H1 (cell line): ENCODE measurements around the gene ABHD1. TPM values are rescaled to one million over a fixed set of nuclear protein-coding genes. Genes with fewer than 3 reads are reported as not detected.

ENCODE experiments used
- CTCF ChIA-PET: fragments of 300-600 bp; sonication (Branson Sonifier 250); formaldehyde crosslinking; loops from one replicate; lab custom pipeline; 2021; ENCODE audit not compliant: partially characterized antibody; lab: Charles Lee
- POLR2A ChIA-PET: fragments of 300-600 bp; sonication (Branson Sonifier 250); formaldehyde crosslinking; loops from one replicate; lab custom pipeline; 2021; ENCODE audit warnings: inconsistent platforms; ENCODE audit not compliant: partially characterized antibody; lab: Charles Lee
- DNase-seq, 2 experiments: peaks; one replicate each; pipeline versions ENCODE4 v3.0.0 to v3.0.0-alpha.2; 2010 to 2022; ENCODE audit warnings: low spot score in 2 of 2, low read depth in 1 of 2, mixed read lengths in 1 of 2
- FAIRE-seq: peaks from 2 replicates; lab custom pipeline; 2011; peaks lifted over from hg19 to GRCh38; lab: Jason Lieb, UNC
- H2AFZ ChIP-seq: 2 replicates; pipeline ENCODE4 v1.8.1; 2012; ENCODE audit warnings: low read length, inconsistent platforms
- H2AK5ac ChIP-seq: 2 replicates; pipeline ENCODE4 v1.6.1; 2013; ENCODE audit warnings: low read depth, low read length
- H2BK120ac ChIP-seq: replicated peaks from 2 replicates; pipeline ENCODE3; 2013; ENCODE audit warnings: low read depth, low read length, inconsistent platforms
- H2BK12ac ChIP-seq: 2 replicates; pipeline ENCODE4 v1.6.1; 2013; ENCODE audit warnings: low read depth, low read length
- H2BK15ac ChIP-seq: 2 replicates; pipeline ENCODE4 v1.6.1; 2013; ENCODE audit warnings: low read length
- H2BK20ac ChIP-seq: 2 replicates; pipeline ENCODE4 v1.6.1; 2013; ENCODE audit warnings: low read length
- H2BK5ac ChIP-seq: 2 replicates; pipeline ENCODE4 v1.6.1; 2013; ENCODE audit warnings: low read depth, low read length
- H3K14ac ChIP-seq: 2 replicates; pipeline ENCODE4 v1.6.1; 2013; ENCODE audit warnings: inconsistent platforms; ENCODE audit not compliant: insufficient read length
- H3K18ac ChIP-seq: 2 replicates; pipeline ENCODE4 v1.6.1; 2013; ENCODE audit warnings: low read length; ENCODE audit errors: extremely low read depth
- H3K23ac ChIP-seq: 2 replicates; pipeline ENCODE4 v1.6.1; 2013; ENCODE audit warnings: inconsistent platforms; ENCODE audit not compliant: insufficient read length
- H3K23me2 ChIP-seq: 2 replicates; pipeline ENCODE4 v1.6.1; 2013; ENCODE audit warnings: low read depth, low read length
- H3K27ac ChIP-seq: 2 replicates; pipeline ENCODE4 v1.6.1; 2011; ENCODE audit warnings: low read depth, low read length, inconsistent platforms
- H3K27me3 ChIP-seq, 4 experiments: replicated peaks in 1 of 4; 1 replicate in 1 of 4; 2 replicates in 3 of 4; pipeline versions ENCODE4 v1.6.1 to v1.8.1; 2011 to 2013; ENCODE audit warnings: low read length in 3 of 4, mild to moderate bottlenecking in 3 of 4, inconsistent platforms in 2 of 4, mixed read lengths in 2 of 4, moderate library complexity in 1 of 4; ENCODE audit not compliant: control insufficient read depth in 3 of 4, insufficient read depth in 3 of 4; ENCODE audit errors: extremely low read depth in 1 of 4
- H3K36me3 ChIP-seq, 4 experiments: 2 replicates each; pipeline versions ENCODE4 v1.6.1 to v1.8.1; 2011 to 2013; ENCODE audit warnings: mild to moderate bottlenecking in 4 of 4, low read length in 3 of 4, moderate library complexity in 2 of 4, control low read depth in 1 of 4, inconsistent platforms in 1 of 4; ENCODE audit not compliant: insufficient read depth in 4 of 4, control insufficient read depth in 2 of 4
- H3K4ac ChIP-seq: replicated peaks from 2 replicates; pipeline ENCODE3; 2013; ENCODE audit warnings: low read length, low read depth, mixed read lengths, inconsistent platforms; ENCODE audit not compliant: insufficient read length
- H3K4me1 ChIP-seq, 4 experiments: replicated peaks in 1 of 4; 1 replicate in 1 of 4; 2 replicates in 3 of 4; pipeline versions ENCODE4 v1.6.1 to v1.8.1; 2011 to 2013; ENCODE audit warnings: low read length in 3 of 4, inconsistent platforms in 2 of 4, mixed read lengths in 1 of 4; ENCODE audit not compliant: insufficient read depth in 4 of 4, control insufficient read depth in 3 of 4
- H3K4me2 ChIP-seq, 2 experiments: 2 replicates each; pipeline versions ENCODE4 v1.6.1 to v1.8.1; 2011 to 2013; ENCODE audit warnings: low read depth in 2 of 2, low read length in 2 of 2, control low read depth in 1 of 2, inconsistent platforms in 1 of 2, mild to moderate bottlenecking in 1 of 2; ENCODE audit not compliant: insufficient read depth in 1 of 2
- H3K4me3 ChIP-seq, 4 experiments: fragments of 200-600, 300-600 bp in 1 of 4; sonication (generic), shearing (Covaris generic), sonication (Bioruptor Twin) in 1 of 4; 2 replicates each; pipeline versions ENCODE4 v1.5.1 to v1.8.1; 2011 to 2016; ENCODE audit warnings: low read length in 4 of 4, low read depth in 3 of 4, control low read depth in 2 of 4, inconsistent platforms in 2 of 4, mild to moderate bottlenecking in 2 of 4, mixed read lengths in 1 of 4, moderate library complexity in 1 of 4; ENCODE audit not compliant: insufficient read depth in 2 of 4; ENCODE audit errors: extremely low read depth in 1 of 4
- H3K56ac ChIP-seq: replicated peaks from 2 replicates; pipeline ENCODE3; 2013; ENCODE audit warnings: low read depth, mild to moderate bottlenecking, mixed read lengths, low read length, inconsistent platforms; ENCODE audit not compliant: insufficient read length
- H3K79me1 ChIP-seq: 2 replicates; pipeline ENCODE4 v1.6.1; 2013; ENCODE audit warnings: low read depth, low read length, control low read depth
- H3K79me2 ChIP-seq, 2 experiments: 2 replicates each; pipeline versions ENCODE4 v1.6.1 to v1.8.1; 2012 to 2013; ENCODE audit warnings: low read length in 2 of 2, mild to moderate bottlenecking in 2 of 2, inconsistent platforms in 1 of 2; ENCODE audit not compliant: insufficient read depth in 2 of 2, control insufficient read depth in 1 of 2
- H3K9ac ChIP-seq, 4 experiments: replicated peaks in 1 of 4; 1 replicate in 1 of 4; 2 replicates in 3 of 4; pipeline versions ENCODE4 v1.6.1 to v1.8.1; 2011 to 2013; ENCODE audit warnings: low read depth in 3 of 4, low read length in 3 of 4, control low read depth in 2 of 4, mild to moderate bottlenecking in 2 of 4, moderate library complexity in 2 of 4, inconsistent platforms in 1 of 4; ENCODE audit errors: extremely low read depth in 1 of 4
- H3K9me3 ChIP-seq, 2 experiments: 2 replicates each; pipeline versions ENCODE4 v1.6.1 to v1.8.1; 2012 to 2013; ENCODE audit warnings: mild to moderate bottlenecking in 2 of 2, moderate library complexity in 2 of 2, control low read depth in 1 of 2, inconsistent platforms in 1 of 2, low read depth in 1 of 2, low read length in 1 of 2, mixed read lengths in 1 of 2; ENCODE audit not compliant: insufficient read depth in 2 of 2
- H4K20me1 ChIP-seq, 2 experiments: replicated peaks in 1 of 2; 2 replicates each; pipeline versions ENCODE3 to v1.8.1; 2011 to 2013; ENCODE audit warnings: inconsistent platforms in 2 of 2, low read length in 2 of 2, mild to moderate bottlenecking in 1 of 2; ENCODE audit not compliant: insufficient read depth in 2 of 2, control insufficient read depth in 1 of 2
- H4K5ac ChIP-seq: 2 replicates; pipeline ENCODE4 v1.6.1; 2013; ENCODE audit warnings: low read length, low read depth, mixed read lengths, inconsistent platforms; ENCODE audit not compliant: insufficient read length
- H4K8ac ChIP-seq: 2 replicates; pipeline ENCODE4 v1.8.0; 2013; ENCODE audit warnings: mild to moderate bottlenecking, moderate library complexity, low read length, inconsistent platforms; ENCODE audit not compliant: insufficient read depth; ENCODE audit errors: extremely low read depth
- H4K91ac ChIP-seq: replicated peaks from 2 replicates; pipeline ENCODE3; 2013; ENCODE audit warnings: low read length, mixed read lengths, inconsistent platforms; ENCODE audit not compliant: insufficient read length
- EGR1 ChIP-seq: IDR thresholded peaks from 2 replicates; pipeline ENCODE4 v1.6.1; 2011; ENCODE audit warnings: low read depth, low read length, borderline replicate concordance
- EP300 ChIP-seq, 2 experiments: IDR thresholded peaks; 1 replicate in 1 of 2; 2 replicates in 1 of 2; pipeline ENCODE4 v1.6.1; 2011 to 2012; ENCODE audit warnings: low read depth in 2 of 2, low read length in 2 of 2, mild to moderate bottlenecking in 2 of 2, borderline replicate concordance in 1 of 2, inconsistent platforms in 1 of 2, moderate library complexity in 1 of 2
- HDAC6 ChIP-seq: IDR thresholded peaks from one replicate; pipeline ENCODE4 v1.7.1; 2012; ENCODE audit warnings: low read depth, mild to moderate bottlenecking, inconsistent platforms, low read length, moderate library complexity
- PHF8 ChIP-seq: fragments of 200-600 bp; sonication (generic); conservative IDR thresholded peaks from 2 replicates; pipeline ENCODE4 v1.7.1; 2012; ENCODE audit warnings: low read depth, mild to moderate bottlenecking, inconsistent platforms, low read length, moderate library complexity
- WGBS, 2 experiments: shearing (Covaris generic) in 1 of 2; methylation state at CpG; one replicate each; pipeline versions ENCODE4 v1.1.6 to v1.1.7; 2013 to 2015; ENCODE audit warnings: low lambda C conversion rate in 2 of 2, mixed read lengths in 2 of 2, inconsistent platforms in 1 of 2, low coverage in 1 of 2, missing lambda C conversion rate in 1 of 2; ENCODE audit not compliant: insufficient replicate concordance in 2 of 2, insufficient coverage in 1 of 2, insufficient read length in 1 of 2; ENCODE audit errors: extremely low coverage in 1 of 2, missing lambda C conversion rate in 1 of 2; 5-methylcytosine and 5-hydroxymethylcytosine counted together
- polyA plus RNA-seq, 7 experiments: library from polyadenylated mRNA; depleted of rRNA in 3 of 7; stranded (reverse) in 5 of 7; unstranded in 2 of 7; fragments of >200 nt in 5 of 7; fragments of 200-250 nt in 2 of 7; gene quantifications; 1 replicate in 5 of 7; 2 replicates in 1 of 7; 4 replicates in 1 of 7; pipeline versions ENCODE4 v1.2.1 to v1.2.3, GENCODE V29; 2011 to 2013; ENCODE audit warnings: missing spikeins in 2 of 7, mixed read lengths in 2 of 7
- total RNA-seq: library from RNA; stranded (reverse); fragmentation: NEBNext Ultra II Directional; extraction: Animal tissue kit (Norgen Biotek cat#: 25700); gene quantifications from 2 replicates; pipeline ENCODE4 v1.2.1, GENCODE V29; 2021

Gene ABHD1
- total and polyA plus RNA-seq, 2 of the 8 experiments (the other 6 are each of a cell fraction or from before 2014, with no cell fraction given) = 0.20 to 1.1 TPM

DNA sequence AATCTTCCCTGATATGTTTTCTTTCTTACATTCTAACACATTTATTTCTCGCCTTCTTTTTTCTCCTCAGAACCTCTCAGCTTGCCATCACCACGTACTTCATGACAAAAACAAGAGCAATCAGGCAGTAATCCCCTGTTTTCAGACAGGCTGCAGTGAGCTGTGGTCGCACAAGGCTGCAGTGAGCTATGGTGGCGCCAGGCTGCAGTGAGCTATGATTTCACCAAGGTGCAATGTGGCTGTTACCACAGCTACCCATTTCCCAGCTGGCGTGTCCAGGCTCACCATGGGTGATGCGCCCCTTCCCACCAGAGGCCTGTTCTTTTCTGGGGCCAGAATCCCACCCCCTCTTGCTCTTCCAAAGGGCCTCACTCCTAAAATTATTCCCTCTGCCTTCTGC lies 51.0 kb downstream of the ABHD1 start:
- H4K91ac ChIP-seq = no peak overlapping the region
- no peak overlapping the region for H3K18ac ChIP-seq
- no peaks in the 10 kb centered on the region for H4K20me1 ChIP-seq
- H2AFZ ChIP-seq = 0 out of 2 replicates have a peak overlapping the region, but pooled peaks have one; percentile 37
- no peaks in the 10 kb centered on the region for H3K36me3 ChIP-seq
- H3K27ac ChIP-seq = no peak overlapping the region
- H3K14ac ChIP-seq = no peak overlapping the region
- H2AK5ac ChIP-seq = no peak overlapping the region
- no peak overlapping the region for H4K5ac ChIP-seq
- H3K9ac ChIP-seq = no peak overlapping the region
- no peaks in the 10 kb centered on the region for H3K9me3 ChIP-seq
- no peaks in the 10 kb centered on the region; the same call in 1 of the 2 replicates for H3K79me1 ChIP-seq
- H2BK12ac ChIP-seq = no peak overlapping the region
- H3K4me2 ChIP-seq = no peak overlapping the region
- H3K4ac ChIP-seq = no peak overlapping the region
- H3K23ac ChIP-seq = no peak overlapping the region
- H3K56ac ChIP-seq = no peak overlapping the region
- H4K8ac ChIP-seq = no peak overlapping the region
- H3K4me3 ChIP-seq = no peak overlapping the region
- POLR2A ChIA-PET = interaction anchor here (1.6 to 1.8 kb wide), 2 partner anchors 8 to 37 kb away, joined by 4 to 6 read pairs; partner anchors contain the start of genes ATRAID and SLC5A6
- no peaks in the 10 kb centered on the region for H3K4me1 ChIP-seq
- no peak overlapping the region for H2BK20ac ChIP-seq
- 73 to 100% methylated on average over 1 to 6 of the region's 6 CpGs for WGBS, 2 experiments
- no peak overlapping the region for H2BK120ac ChIP-seq
- no peaks in the 10 kb centered on the region; the same call in 1 of the 2 replicates for H3K23me2 ChIP-seq
- FAIRE-seq (no peak), DNase-seq (no peak)
- no peak overlapping the region for H2BK15ac ChIP-seq
- H2BK5ac ChIP-seq = no peak overlapping the region
- H3K27me3 ChIP-seq = no peaks in the 10 kb centered on the region; a peak in 4 of 7 replicates
- CTCF ChIA-PET = interaction anchor here (0.9 to 5.0 kb wide), 8 partner anchors 10 to 108 kb away, joined by 3 to 26 read pairs (median 4); partner anchors contain the start of genes ABHD1, PREB and TRIM54
- H3K79me2 ChIP-seq = no peaks in the 10 kb centered on the region
- TF ChIP-seq HDAC6 (no peak), EP300 (IDR thresholded peaks at IDR 0.05; ENCODE audit: borderline replicate concordance in 1 of 2, low read depth in 2 of 2, low read length in 2 of 2) (no peak), PHF8 (no peak), EGR1 (no peak)
